OCI-M2 (cell line): ENCODE data around the gene SLC22A13.

Source experiments
- DNase-seq: peaks from one replicate; lab custom pipeline; 2025; ENCODE audit not compliant: unreplicated experiment; lab: John Stamatoyannopoulos, UW

Gene SLC22A13

DNA sequence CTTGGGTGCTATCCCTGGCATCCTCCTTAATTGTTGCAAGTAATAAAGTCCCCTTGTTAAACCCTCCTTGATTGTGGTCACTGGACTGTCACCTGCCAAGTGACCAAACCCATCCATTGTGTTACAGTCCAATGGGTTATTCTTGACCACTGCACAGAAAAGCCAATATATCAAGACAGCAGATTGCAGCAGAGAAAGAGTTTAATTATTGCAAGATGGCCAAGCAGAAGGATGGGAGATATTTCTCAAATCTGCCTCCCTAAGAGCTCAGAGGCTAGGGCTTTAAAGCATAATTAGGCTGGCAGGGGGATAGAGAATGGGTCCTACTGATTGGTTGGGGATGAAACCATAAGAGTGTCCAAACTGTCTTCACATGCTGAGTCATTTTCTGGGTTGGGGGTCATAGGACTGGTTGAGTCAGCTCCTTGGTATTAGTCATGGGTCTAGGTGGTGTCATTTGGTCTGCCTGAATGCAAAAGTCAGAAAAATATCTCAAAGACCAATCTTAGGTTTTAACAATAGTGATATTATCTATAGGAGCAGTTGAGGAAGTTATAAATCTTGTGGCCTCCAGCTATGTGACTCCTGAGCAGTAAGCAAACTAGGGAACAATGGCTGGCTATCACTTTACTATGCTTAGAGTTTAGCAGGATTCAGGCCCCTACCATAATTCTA, 61.9 kb downstream of the SLC22A13 start:
- DNase-seq, result no peak
